ENCODE data around the gene VTI1A. TPM values are rescaled to one million over a fixed set of nuclear protein-coding genes. Genes with fewer than 3 reads are reported as not detected.

The VTI1A gene
- total RNA-seq, 1 donor from 2014 or later: 26.3 TPM

DNA sequence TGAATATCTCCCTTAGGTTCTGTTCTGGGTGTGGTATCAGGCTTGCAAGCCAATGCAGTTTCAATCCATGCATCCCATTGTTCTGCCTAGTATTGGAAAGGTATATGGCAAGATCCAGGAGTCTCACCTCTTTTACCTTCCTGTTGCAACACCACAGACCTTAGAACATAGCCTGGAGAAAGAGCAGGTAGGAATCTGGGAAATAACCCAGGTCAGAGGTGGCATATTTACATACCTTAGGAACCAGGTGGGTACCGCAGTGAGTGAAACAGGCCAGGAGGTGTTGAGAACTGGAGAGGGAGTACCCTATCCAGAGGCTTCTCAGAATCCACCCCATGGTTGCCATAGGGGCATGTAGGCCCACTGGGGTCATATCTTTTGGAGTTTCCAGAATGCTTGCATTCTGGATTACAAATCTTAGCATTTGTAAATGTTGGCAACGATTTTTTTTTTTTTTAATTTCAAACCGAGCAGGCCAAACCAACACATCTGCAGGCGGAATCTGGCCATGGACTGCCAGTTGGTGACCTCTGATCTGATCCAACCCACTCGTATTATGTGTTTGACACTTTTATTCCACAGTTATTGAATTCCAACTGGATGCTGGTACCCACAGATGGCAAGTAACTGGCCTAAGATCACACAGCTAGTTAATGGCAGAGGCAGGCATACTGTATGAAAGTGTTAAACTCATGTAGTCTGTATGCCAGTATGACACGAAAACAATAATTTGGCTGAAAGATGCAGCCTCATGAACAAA, 322.8 kb downstream of the VTI1A start:
- Mint-ChIP-seq H3K27me3 (ENCODE audit: unreplicated experiment) (peaks cover 4% of the 10 kb centered on the region), H3K4me1 (ENCODE audit: unreplicated experiment) (no peaks in the 10 kb centered on the region), H3K4me3 (ENCODE audit: unreplicated experiment) (no peak overlapping the region), H3K9me3 (ENCODE audit: unreplicated experiment) (peaks cover 6% of the 10 kb centered on the region), H3K36me3 (ENCODE audit: unreplicated experiment) (peaks cover 16% of the 10 kb centered on the region), H3K27ac (ENCODE audit: unreplicated experiment) (no peak overlapping the region)
- TF ChIP-seq, protein P1, sequence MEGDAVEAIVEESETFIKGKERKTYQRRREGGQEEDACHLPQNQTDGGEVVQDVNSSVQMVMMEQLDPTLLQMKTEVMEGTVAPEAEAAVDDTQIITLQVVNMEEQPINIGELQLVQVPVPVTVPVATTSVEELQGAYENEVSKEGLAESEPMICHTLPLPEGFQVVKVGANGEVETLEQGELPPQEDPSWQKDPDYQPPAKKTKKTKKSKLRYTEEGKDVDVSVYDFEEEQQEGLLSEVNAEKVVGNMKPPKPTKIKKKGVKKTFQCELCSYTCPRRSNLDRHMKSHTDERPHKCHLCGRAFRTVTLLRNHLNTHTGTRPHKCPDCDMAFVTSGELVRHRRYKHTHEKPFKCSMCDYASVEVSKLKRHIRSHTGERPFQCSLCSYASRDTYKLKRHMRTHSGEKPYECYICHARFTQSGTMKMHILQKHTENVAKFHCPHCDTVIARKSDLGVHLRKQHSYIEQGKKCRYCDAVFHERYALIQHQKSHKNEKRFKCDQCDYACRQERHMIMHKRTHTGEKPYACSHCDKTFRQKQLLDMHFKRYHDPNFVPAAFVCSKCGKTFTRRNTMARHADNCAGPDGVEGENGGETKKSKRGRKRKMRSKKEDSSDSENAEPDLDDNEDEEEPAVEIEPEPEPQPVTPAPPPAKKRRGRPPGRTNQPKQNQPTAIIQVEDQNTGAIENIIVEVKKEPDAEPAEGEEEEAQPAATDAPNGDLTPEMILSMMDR (IDR thresholded peaks at IDR 0.05): no peak
- no peak for DNase-seq (ENCODE audit: extremely low spot score, unreplicated experiment)

DNA sequence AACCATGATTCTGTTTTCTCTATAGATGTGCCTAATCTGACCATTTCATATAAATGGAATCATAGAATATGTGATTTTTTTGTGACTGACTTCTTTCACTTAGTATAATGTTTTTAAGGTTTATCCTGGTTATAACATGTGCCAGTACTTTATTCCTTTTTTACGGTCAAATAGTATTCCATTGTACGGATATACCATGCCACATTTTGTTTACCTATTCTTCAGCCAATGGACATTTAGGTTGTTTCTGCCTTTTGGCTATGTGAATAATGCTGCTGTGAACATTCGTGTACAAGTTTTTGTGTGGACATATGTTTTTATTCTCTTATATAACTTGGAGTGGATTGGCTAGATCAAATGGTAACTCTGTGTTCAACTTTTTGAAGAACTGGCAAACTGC, 324.7 kb downstream of the VTI1A start:
- no peak for DNase-seq (ENCODE audit: extremely low spot score, unreplicated experiment)
- peaks cover 13% of the 10 kb centered on the region for H3K36me3 Mint-ChIP-seq (ENCODE audit: unreplicated experiment)
- no peak overlapping the region for H3K4me3 Mint-ChIP-seq (ENCODE audit: unreplicated experiment)
- H3K4me1 Mint-ChIP-seq (ENCODE audit: unreplicated experiment): peaks cover 13% of the 10 kb centered on the region
- H3K27ac Mint-ChIP-seq (ENCODE audit: unreplicated experiment): no peak overlapping the region
- peaks cover 6% of the 10 kb centered on the region for H3K9me3 Mint-ChIP-seq (ENCODE audit: unreplicated experiment)
- H3K27me3 Mint-ChIP-seq (ENCODE audit: unreplicated experiment): no peaks in the 10 kb centered on the region
- TF ChIP-seq, protein P1 (IDR thresholded peaks at IDR 0.05): no peak

DNA sequence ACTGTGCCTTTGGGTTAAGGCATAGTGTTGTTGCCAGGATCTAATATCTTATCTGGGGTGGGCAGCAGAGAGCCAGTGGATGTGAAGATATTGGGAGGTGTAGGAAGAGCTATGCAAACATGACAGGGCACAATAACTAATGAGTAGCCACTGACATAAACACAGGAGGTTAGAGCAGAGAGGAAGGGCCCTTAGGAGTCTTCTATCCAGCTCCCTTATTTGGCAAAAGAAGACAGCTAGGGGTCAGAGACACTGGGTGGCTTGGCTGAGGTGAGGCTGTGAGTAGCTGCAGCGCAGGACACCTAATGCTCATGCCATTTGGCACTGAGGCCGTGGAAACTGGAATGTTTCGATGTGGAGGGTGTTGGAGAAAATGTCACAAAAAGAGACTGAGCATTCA, 326.8 kb downstream of the VTI1A start:
- TF ChIP-seq, protein P1 (IDR thresholded peaks at IDR 0.05): no peak
- H3K4me1 Mint-ChIP-seq (ENCODE audit: unreplicated experiment): peaks cover 13% of the 10 kb centered on the region
- peaks cover 10% of the 10 kb centered on the region for H3K36me3 Mint-ChIP-seq (ENCODE audit: unreplicated experiment)
- H3K27ac Mint-ChIP-seq (ENCODE audit: unreplicated experiment): no peak overlapping the region
- H3K4me3 Mint-ChIP-seq (ENCODE audit: unreplicated experiment): no peak overlapping the region
- no peak for DNase-seq (ENCODE audit: extremely low spot score, unreplicated experiment)
- H3K9me3 Mint-ChIP-seq (ENCODE audit: unreplicated experiment): peaks cover 6% of the 10 kb centered on the region
- no peaks in the 10 kb centered on the region for H3K27me3 Mint-ChIP-seq (ENCODE audit: unreplicated experiment)

DNA sequence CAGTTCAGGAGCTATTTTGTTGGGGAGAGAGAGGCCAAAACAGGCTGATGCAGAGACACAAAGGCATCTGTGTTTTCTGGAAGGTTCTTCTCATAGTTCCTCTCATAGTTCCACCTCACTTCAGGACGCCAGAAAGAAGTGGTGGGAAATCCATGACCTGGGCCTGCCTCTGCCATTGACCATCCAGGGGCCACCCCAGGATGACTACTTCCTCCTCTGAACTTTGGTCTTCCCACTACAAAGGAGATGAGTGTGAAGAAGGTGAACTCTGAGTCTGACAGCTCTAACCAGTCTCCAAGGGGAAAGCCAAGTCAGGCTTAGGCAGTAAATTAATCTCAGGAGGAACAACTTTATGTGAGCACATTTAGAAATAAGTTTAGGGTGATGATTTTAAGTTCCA, 327.2 kb downstream of the VTI1A start:
- Mint-ChIP-seq H3K27ac (ENCODE audit: unreplicated experiment) (no peak overlapping the region), H3K36me3 (ENCODE audit: unreplicated experiment) (peaks cover 10% of the 10 kb centered on the region), H3K27me3 (ENCODE audit: unreplicated experiment) (no peaks in the 10 kb centered on the region), H3K4me1 (ENCODE audit: unreplicated experiment) (peaks cover 13% of the 10 kb centered on the region), H3K9me3 (ENCODE audit: unreplicated experiment) (peaks cover 6% of the 10 kb centered on the region), H3K4me3 (ENCODE audit: unreplicated experiment) (no peak overlapping the region)
- TF ChIP-seq, protein P1 (IDR thresholded peaks at IDR 0.05): no peak
- no peak for DNase-seq (ENCODE audit: extremely low spot score, unreplicated experiment)

DNA sequence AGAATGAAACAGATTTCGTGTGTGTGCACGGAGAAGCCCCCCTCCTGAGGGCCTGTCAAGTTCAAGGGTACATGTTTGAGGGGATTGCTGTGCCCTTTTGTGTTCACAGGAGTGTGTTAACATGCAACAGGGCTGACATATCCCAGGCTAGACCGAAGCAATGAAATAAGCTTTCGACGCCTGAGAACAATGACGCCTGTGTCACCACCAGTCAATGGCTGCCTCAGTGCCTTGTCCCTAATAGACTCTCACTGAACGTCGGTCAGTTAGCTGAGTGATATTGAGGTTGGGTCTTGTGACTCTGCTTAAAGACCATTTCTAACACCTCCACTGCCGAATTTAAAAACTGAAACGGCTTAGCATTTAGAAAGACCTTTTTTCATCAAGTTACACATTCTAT, 327.8 kb downstream of the VTI1A start:
- H3K4me3 Mint-ChIP-seq (ENCODE audit: unreplicated experiment): no peak overlapping the region
- H3K27ac Mint-ChIP-seq (ENCODE audit: unreplicated experiment): no peak overlapping the region
- TF ChIP-seq, protein P1 (IDR thresholded peaks at IDR 0.05): no peak
- peaks cover 13% of the 10 kb centered on the region for H3K4me1 Mint-ChIP-seq (ENCODE audit: unreplicated experiment)
- H3K27me3 Mint-ChIP-seq (ENCODE audit: unreplicated experiment): peaks cover 2% of the 10 kb centered on the region
- no peak for DNase-seq (ENCODE audit: extremely low spot score, unreplicated experiment)
- peaks cover 6% of the 10 kb centered on the region for H3K9me3 Mint-ChIP-seq (ENCODE audit: unreplicated experiment)
- H3K36me3 Mint-ChIP-seq (ENCODE audit: unreplicated experiment): peaks cover 10% of the 10 kb centered on the region

All from osteocyte (in vitro differentiated cells).